Tibial nerve (tissue), 4 donors: Measurements from ENCODE around the gene STIM1.

ENCODE experiments used
- CTCF ChIP-seq, 5 experiments: fragments of 200-600 bp in 3 of 5; fragments of 450-650 bp in 2 of 5; sonication (generic) in 3 of 5; IDR thresholded peaks; one replicate each; pipeline ENCODE4 v1.5.1; 2016 to 2019; ENCODE audit warnings: antibody characterized with exemption in 5 of 5, mild to moderate bottlenecking in 3 of 5, moderate library complexity in 2 of 5
- EP300 ChIP-seq, 2 donors: sonication (generic); formaldehyde crosslinking; IDR thresholded peaks; one replicate each; pipeline ENCODE4 v1.6.1; 2017; ENCODE audit warnings: antibody characterized with exemption in 2 of 2, mild to moderate bottlenecking in 1 of 2
- POLR2A ChIP-seq, 2 donors: fragments of 450-650 bp; IDR thresholded peaks; one replicate each; pipeline ENCODE4 v1.6.1; 2017; ENCODE audit warnings: antibody characterized with exemption in 2 of 2, mild to moderate bottlenecking in 2 of 2, moderate library complexity in 2 of 2

DNA sequence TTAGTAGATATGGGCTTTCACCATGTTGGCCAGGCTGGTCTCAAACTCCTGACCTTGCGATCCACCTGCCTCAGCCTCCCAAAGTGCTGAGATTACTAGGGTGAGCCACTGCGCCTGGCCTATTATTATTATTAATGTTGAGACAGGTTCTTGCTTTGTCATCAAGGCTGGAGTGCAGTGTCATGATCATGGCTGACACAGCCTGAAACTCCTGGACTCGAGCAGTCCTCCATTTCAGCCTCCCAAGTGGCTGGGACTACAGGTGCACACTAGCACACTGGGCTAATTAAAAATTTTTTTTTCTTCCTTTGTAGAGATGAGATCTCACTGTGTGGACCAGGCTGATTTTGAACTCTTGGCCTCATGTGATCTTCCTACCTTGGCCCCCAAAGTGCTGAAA is 102.0 kb downstream of the STIM1 start:
- TF ChIP-seq CTCF (IDR thresholded peaks at IDR 0.05), result no peak
- TF ChIP-seq POLR2A (IDR thresholded peaks at IDR 0.05), result no peak
- TF ChIP-seq EP300 (IDR thresholded peaks at IDR 0.05), result no peak
